ENCODE results near the gene NUP58.

Gene NUP58, protein sequence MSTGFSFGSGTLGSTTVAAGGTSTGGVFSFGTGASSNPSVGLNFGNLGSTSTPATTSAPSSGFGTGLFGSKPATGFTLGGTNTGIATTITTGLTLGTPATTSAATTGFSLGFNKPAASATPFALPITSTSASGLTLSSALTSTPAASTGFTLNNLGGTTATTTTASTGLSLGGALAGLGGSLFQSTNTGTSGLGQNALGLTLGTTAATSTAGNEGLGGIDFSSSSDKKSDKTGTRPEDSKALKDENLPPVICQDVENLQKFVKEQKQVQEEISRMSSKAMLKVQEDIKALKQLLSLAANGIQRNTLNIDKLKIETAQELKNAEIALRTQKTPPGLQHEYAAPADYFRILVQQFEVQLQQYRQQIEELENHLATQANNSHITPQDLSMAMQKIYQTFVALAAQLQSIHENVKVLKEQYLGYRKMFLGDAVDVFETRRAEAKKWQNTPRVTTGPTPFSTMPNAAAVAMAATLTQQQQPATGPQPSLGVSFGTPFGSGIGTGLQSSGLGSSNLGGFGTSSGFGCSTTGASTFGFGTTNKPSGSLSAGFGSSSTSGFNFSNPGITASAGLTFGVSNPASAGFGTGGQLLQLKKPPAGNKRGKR

DNA sequence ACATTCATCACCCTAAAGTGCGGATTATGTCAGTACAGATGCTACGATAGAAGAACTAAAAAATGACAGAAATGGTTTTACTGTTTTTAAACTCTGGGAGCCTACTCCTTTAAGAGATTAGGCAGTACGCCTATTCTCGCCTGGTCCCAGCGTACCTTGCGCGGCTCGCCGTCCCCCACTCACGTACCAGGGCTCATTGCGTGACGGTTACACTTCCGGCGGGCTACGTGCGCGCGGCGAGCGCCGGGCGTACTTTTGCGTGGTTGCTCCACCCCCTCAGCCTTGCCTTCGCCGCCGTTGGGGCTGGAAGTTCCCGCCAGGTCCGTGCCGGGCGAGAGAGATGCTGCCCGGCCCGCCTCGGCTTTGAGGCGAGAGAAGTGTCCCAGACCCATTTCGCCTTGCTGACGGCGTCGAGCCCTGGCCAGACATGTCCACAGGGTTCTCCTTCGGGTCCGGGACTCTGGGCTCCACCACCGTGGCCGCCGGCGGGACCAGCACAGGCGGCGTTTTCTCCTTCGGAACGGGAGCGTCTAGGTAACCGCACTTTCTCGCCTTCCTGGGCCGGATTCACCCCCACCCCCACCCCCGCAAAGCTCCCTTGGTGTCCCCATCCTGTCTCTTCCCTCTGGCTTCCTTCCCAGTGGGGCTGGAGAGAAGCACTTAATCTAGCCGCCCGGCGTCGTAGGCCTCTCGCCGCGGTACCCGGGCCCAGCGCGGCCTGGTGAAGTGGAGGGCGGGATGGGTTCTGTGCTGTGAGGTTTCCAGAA lies at the start of gene NUP58:
Gene NUP58, plus strand, starts transcription at position 279 of the 767 bp plus-strand sequence. Its CDS starts 149 bp downstream, at position 428.
- peak; percentile 93 for DNase-seq (ENCODE audit: low spot score)

DNA sequence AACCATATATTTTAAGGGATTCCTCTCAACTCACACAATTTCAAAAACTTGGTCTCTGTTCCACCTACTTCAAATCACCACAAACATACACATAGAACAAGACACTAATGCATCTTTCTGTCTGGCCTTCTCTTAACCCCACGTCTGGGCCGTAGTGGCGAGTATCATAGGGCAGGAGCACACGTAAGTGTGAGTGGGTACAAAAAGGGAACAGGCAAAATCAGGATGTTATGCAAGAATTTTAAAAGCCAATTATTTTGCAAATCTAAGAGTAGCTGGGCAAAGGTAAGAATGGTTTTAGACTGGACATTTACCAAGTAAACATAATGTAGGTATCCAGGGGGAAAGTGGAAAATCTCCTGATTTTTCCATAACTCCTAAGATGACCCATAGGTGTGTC lies 49.2 kb upstream of the NUP58 start:
- DNase-seq (ENCODE audit: low spot score) = no peak

DNA sequence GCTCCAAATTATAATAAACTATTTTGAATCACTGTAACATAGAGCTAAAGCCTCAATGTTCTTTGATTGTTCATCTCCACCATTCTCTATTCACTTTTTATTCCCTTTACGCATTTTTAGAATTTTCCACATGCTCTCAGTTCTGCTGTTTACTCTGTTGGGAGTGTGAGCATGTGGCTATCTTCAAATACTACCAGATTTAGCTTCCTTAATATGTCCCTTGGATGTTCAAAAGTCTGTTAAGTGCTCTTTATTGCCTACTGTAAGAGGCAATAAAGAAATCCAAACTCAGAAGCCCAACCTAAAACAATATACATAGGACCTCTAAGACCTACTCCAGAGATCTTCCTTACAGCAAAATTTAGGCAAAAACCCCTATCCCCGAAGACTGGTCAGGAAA lies 48.7 kb upstream of the NUP58 start:
- no peak for DNase-seq (ENCODE audit: low spot score)

- no peak for DNase-seq (ENCODE audit: low spot score)
Observed at GRCh38 chr13:25253702-25254101, 47.7 kb upstream of the NUP58 start.

- DNase-seq (ENCODE audit: low spot score) = no peak
Observed at GRCh38 chr13:25262261-25262660, 39.2 kb upstream of the NUP58 start.

DNA sequence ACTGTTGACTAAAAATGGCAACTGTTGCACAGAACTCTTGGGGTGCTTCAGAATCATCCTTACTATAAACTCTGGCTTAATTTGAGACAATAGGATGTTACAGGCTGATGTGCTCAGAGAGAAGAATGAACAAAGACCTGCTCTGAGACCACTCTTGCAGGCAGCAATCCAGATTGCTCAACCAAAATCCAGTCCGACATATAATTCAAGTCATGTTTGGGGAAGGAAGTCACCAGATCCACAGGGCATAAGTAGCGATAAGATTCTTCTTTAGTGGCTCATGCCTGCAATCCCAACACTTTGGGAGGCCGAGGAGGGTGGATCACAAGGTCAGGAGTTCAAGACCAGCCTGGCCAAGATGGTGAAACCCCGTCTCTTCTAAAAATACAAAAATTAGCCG lies 34.7 kb upstream of the NUP58 start:
- no peak for DNase-seq (ENCODE audit: low spot score)

- no peak for DNase-seq (ENCODE audit: low spot score)
Observed at GRCh38 chr13:25267715-25268114, 33.7 kb upstream of the NUP58 start.

GRCh38 chr13:25268561-25268960 lies 32.9 kb upstream of the NUP58 start:
- DNase-seq (ENCODE audit: low spot score) = no peak

DNA sequence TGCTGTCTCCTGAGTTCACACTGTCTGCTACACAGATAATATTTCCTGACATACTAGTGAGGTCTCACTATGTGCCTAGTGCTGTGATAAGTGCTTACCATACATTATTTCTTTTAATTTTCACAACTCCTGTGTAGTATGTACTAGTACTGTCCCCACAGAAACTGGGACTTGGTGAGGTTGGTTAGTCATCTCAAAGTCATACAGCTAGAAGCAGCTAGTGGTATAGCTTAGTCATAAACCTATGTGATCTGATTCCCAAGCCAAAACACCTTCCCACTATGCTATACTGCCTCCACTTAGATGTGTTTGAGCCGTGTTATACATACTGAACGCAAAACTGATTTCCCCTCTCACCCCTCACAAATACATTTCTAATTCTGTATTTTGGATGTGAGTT lies 24.7 kb upstream of the NUP58 start:
- DNase-seq (ENCODE audit: low spot score) = no peak

- DNase-seq (ENCODE audit: low spot score) = no peak
Observed at GRCh38 chr13:25280396-25280795, 21.0 kb upstream of the NUP58 start.

GRCh38 chr13:25281193-25281934 lies 20.1 kb upstream of the NUP58 start:
- no peak for DNase-seq (ENCODE audit: low spot score)

DNA sequence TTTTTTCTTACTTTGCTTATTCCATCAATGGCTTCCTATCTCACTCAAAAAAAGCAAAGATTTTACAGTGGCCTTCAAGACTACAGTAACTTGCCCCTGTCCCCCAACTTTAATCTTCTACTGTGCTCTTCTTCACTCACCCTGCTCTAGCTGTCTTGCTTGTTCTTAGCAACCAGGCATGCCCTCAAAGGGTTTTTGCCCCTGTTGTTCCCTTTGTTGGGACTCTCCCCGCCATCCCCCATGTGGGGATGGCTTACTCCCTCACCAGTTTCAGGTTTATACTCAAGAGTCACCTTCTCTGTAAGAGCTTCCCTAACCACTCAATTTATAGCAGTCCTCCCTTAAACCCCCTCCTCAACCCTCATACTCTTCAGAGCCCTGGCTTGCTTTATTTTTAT lies 19.5 kb upstream of the NUP58 start:
- no peak for DNase-seq (ENCODE audit: low spot score)

DNA sequence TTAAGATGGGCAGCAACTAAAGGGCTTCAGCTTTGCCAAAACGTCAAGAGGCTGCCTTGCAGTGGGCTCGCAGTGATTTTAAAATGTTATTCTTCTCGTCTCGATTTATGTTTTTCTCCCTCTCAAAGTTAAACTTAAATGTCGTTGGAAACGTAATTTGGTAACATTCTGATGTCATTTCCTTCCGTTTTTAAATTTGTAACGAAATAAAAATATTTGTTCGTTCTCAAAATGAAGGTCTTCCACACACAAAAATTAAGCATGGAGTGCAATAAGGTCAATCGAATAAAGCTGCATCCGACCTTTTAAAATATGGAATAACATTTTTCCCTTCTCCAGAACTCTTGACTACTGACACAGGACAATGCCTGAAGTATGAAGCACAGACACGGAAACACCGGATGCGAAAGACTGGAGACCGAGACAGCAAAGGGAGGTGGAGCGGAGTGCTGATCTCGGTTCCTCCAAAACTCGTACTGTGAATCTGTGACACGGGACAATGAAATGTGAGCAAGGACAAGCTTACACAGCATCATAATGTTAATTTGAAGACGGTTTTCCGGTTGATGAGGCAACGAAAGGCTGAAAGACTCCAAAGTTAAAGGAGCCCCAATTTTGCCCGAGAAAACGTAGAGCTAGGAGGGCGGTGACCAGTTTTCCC lies 15.0 kb upstream of the NUP58 start:
- DNase-seq (ENCODE audit: low spot score) = peak; percentile 41

DNA sequence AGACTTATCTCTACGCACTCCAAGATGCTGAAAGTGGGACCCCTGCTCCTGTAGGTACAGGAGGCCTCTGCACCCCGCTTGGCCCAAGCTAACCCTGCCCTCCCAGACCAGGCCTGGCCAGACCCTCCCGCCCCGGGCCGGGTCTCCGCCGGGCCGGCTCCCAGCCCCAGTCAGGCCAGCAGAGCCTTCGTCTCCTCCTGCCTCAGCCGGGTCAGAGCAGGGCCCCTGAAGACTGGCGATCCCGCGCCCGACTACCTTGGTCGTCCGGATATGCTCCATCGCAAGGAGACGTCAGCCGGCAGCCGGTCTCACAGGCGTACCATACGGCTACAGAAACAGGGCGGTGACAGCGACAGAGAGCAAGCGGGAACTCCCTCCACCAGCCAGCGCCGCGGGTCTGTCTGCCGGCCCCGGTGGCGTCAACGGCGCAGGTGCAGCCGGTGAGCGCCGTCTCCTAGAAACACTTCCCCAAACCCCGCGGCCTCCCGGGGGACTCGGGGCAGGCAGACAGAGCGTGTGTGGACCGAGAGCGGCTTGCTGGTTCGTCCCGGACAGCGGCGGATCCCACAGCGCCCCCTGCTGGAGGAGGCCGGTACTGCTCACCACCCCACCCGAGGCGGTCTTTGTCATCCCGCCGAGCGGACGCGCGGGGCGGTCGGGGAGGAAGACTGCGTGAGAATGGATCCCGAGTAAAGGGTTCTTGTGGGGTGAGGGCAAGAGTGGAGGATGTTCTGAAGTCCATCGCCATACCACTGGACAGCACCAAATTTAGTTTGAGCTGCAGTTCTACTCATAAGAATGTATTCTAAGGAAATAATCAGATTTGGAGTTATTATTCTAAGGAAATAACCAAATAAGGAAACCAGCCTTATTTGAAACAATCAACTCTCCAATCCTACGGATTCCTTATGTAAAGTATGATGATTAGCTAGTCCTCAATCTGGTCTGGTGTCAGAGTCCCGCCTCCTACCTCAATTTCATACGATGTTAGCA lies 14.2 kb upstream of the NUP58 start, which contains the start of gene MTMR6:
Gene MTMR6, minus strand, starts transcription at position 520 of the 993 bp plus-strand sequence. Its CDS starts 241 bp downstream, at position 279.
- DNase-seq (ENCODE audit: low spot score) = peak; percentile 95

GRCh38 chr13:25288966-25289365 lies 12.5 kb upstream of the NUP58 start:
- DNase-seq (ENCODE audit: low spot score) = no peak

DNA sequence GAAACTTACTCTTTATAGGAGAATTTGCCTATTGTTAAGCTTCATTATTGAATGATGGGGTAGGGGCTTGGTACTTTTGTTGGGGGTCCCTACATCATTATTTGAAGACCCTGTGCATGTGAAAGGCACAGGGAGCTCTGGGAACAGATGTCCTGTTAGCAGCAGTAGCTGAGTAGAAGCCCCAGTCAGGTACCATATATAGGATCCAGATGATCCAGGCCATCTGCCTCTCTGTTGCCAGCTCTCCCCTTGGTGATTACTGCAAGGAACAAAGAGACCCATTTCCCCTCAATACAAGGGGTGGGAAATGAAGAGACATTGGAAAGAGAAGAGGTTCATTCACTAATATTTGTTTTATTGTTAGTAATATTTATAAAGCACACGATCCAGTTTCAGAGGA lies 9.7 kb upstream of the NUP58 start:
- no peak for DNase-seq (ENCODE audit: low spot score)

- peak; percentile 63 for DNase-seq (ENCODE audit: low spot score)
Observed at GRCh38 chr13:25292301-25292700, 9.1 kb upstream of the NUP58 start.

- no peak for DNase-seq (ENCODE audit: low spot score)
Observed at GRCh38 chr13:25295228-25295627, 6.2 kb upstream of the NUP58 start.

- DNase-seq (ENCODE audit: low spot score) = peak; percentile 54
Observed at GRCh38 chr13:25295701-25296100, 5.7 kb upstream of the NUP58 start.

DNA sequence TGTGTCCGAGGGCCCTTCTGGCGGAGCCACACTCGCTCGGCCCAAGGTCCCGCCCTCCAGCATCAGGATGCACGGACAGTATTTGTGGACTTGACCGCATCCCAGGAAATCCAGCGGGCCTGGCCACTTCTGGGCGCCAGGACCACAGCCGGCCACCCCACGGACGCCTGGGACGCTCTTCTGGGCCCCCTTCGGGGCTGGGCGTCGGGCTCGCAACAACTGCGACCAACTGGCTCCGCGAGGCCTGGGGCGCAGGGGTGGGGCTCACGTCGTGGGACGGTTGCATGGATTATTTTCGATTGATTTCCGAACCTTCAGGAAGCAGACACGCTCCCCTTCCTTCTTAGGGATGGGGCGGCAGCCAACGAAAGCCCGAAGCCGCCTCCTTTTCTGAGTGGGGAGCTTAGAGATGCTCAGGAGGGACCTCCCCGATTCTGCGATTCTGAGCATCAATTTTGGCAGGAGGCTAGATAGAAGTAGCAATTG lies 521 bp upstream of the NUP58 start:
- DNase-seq (ENCODE audit: low spot score) = peak; percentile 40
